Loucy (cell line): ENCODE measurements around the gene FREM1.

Experiments used
- CTCF ChIP-seq: fragments of 200-600 bp; sonication (generic); conservative IDR thresholded peaks from 2 replicates; pipeline ENCODE4 v1.5.1; 2014; ENCODE audit warnings: mild to moderate bottlenecking, antibody characterized with exemption, low read length
- EZH2phosphoT487 ChIP-seq: fragments of 200-600 bp; IDR thresholded peaks from 2 replicates; pipeline ENCODE4 v1.6.1; 2018; ENCODE audit warnings: antibody characterized with exemption, mild to moderate bottlenecking, moderate library complexity, borderline replicate concordance

- TF ChIP-seq EZH2phosphoT487 (no peak), CTCF (no peak)
Measured at GRCh38 chr9:14733133-14733532, 177.1 kb downstream of the FREM1 start.
